Tibial nerve (tissue), 4 donors: ENCODE measurements around the gene MTHFD1L.

Experiments used
- EP300 ChIP-seq, 2 donors: sonication (generic); formaldehyde crosslinking; IDR thresholded peaks; one replicate each; pipeline ENCODE4 v1.6.1; 2017; ENCODE audit warnings: antibody characterized with exemption in 2 of 2, mild to moderate bottlenecking in 1 of 2
- POLR2A ChIP-seq, 2 donors: fragments of 450-650 bp; IDR thresholded peaks; one replicate each; pipeline ENCODE4 v1.6.1; 2017; ENCODE audit warnings: antibody characterized with exemption in 2 of 2, mild to moderate bottlenecking in 2 of 2, moderate library complexity in 2 of 2
- TF ChIP-seq, protein P1 (sequence below), 5 experiments: fragments of 200-600 bp in 3 of 5; fragments of 450-650 bp in 2 of 5; sonication (generic) in 3 of 5; IDR thresholded peaks; one replicate each; pipeline ENCODE4 v1.5.1; 2016 to 2019; ENCODE audit warnings: antibody characterized with exemption in 5 of 5, mild to moderate bottlenecking in 3 of 5, moderate library complexity in 2 of 5

DNA sequence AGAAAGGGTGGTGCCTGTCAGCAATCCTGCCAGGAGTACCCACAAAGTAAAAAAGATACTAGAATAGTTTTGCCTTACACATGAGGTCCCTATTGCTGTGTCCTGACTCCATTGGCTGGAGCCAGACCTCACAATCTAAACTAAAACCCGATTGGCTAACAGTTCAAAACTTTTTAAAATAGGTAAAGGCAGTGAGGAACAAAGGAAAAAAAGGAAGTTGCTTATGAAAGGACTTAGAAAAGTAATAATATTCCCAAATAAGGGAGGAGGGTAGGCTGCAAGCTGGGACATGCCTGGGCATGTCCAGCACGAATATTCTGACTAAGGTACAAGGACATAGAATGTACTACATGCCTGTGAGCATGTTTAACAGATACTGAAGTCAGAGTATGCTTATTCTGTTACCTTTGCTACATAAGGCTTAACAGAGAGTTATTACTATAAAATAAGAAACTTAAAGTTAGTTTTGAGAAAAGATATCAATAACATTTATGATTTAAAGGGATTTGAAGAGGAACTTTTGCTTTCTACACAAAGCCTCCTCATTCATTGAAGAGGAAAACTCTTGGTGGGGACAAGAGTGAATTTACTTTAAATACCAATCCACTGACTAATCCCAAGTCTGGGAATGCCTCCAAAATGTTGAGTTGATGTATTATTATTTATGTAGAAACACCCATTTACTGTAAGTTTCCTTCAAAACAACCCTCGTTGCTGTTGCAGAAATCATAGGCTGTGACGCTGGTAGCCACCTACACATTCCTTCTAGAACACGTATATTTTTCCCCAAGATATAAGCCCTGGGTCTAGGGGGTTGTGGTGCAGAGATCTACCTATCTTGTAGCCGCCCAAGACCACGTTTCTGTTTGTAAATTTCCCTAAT is 8.2 kb upstream of the MTHFD1L start:
- TF ChIP-seq, protein P1, sequence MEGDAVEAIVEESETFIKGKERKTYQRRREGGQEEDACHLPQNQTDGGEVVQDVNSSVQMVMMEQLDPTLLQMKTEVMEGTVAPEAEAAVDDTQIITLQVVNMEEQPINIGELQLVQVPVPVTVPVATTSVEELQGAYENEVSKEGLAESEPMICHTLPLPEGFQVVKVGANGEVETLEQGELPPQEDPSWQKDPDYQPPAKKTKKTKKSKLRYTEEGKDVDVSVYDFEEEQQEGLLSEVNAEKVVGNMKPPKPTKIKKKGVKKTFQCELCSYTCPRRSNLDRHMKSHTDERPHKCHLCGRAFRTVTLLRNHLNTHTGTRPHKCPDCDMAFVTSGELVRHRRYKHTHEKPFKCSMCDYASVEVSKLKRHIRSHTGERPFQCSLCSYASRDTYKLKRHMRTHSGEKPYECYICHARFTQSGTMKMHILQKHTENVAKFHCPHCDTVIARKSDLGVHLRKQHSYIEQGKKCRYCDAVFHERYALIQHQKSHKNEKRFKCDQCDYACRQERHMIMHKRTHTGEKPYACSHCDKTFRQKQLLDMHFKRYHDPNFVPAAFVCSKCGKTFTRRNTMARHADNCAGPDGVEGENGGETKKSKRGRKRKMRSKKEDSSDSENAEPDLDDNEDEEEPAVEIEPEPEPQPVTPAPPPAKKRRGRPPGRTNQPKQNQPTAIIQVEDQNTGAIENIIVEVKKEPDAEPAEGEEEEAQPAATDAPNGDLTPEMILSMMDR (IDR thresholded peaks at IDR 0.05): no peak
- peak in 1 of 2 donors; percentile 10 for TF ChIP-seq POLR2A (IDR thresholded peaks at IDR 0.05)
- TF ChIP-seq EP300 (IDR thresholded peaks at IDR 0.05): peak; percentile 64 to 65
